HG03196 (cell line): ENCODE results near the gene DENND1B.
"Not testable (repeated sequence)": the region's sequence is repeated elsewhere in the genome, so short reads cannot be mapped to it uniquely, and the experiment has no call there.

ENCODE experiments used
- ATAC-seq: cut with Tn5 transposase; IDR thresholded peaks from one replicate; pipeline ENCODE4 v1.9.1; 2021; ENCODE audit not compliant: unreplicated experiment

The DENND1B gene

DNA sequence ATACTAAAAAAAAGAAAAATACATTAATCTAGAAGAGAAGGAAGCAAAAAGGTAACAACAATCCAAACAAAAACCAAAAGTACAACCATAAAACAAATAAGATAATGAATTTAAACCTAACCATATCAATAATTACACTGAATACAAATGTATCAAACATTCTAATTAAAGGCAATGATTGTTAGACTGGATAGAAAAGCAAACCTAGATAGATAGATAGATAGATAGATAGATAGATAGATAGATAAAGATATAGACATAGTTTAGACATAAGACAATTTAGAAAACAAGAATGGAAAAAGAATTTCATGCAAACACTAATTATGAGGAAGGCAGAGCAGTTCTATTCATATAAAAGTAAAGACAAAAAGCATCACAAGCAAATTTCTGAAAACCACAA is 24.9 kb downstream of the DENND1B start:
- no peak for ATAC-seq

DNA sequence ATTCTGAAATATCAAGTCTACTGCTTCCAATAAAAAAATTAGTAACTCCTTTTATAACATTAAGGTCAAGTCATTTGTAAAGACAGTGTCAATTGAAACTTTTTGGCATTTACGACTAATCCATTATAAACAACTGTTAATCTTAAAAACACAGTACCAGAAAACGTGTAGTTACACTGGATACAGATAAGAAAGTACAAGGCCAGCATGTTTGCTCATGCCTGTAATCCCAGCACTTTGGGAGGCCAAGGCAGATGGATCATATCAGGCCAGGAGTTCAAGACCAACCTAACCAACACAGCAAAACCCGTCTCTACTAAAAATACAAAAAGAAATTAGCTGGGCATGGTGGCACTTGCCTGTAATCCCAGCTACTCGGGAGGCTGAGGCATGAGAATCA is 29.4 kb downstream of the DENND1B start:
- ATAC-seq: no peak

DNA sequence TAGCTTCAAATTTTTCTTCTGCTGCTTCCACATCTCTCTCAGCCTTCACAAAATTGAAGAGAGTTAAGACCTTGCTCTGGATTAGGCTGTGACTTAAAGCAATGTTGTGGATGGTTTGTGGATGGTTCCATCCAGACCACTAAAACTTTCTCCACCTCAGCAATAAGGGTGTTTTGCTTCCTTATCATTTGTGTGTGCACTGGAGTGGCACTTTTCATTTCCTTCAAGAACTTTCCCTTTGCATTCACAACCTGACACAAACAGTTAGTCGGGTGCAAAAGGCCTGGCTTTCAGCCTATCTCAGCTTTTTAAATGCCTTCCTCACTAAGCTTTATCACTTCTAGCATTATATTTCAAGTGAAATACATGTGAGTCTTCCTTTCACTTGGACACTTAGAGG is 30.3 kb downstream of the DENND1B start:
- ATAC-seq: no peak

DNA sequence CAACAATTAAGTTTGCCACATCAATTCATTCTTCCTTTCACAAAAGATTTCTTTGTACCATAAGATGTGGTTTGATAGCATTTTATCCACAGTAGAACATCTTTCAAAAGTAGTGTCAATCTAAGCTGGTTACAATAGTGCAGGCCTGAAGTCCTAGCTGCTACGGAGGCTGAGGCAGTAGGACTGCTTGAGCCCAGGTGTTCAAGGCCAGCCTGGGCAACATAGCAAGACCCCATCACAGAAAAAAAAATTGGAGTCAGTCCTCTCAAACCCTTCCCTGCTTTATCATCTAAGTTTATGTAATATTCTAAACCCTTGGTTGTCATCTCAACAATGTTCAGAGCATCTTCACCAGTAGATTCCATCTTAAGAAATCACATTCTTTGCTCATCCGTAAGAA is 31.7 kb downstream of the DENND1B start:
- no peak for ATAC-seq

DNA sequence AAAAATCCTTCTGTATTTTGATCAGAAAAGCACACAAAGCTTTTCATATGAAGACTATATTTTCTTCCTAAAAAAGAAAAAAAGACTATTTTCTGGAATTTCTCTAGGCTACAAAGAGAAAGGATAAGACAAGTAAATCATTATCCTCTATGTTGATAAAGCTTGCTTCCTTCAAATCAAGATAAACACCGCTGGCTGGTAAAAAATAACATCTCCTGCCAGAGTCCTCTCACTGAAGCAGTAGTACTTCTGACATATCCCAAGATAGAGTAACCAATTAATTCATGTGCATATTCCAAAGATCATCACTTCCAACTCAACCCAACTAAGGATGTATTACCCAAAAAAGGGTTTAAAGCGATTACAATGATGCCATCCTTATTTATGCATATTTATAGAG is 34.3 kb downstream of the DENND1B start:
- no peak for ATAC-seq

DNA sequence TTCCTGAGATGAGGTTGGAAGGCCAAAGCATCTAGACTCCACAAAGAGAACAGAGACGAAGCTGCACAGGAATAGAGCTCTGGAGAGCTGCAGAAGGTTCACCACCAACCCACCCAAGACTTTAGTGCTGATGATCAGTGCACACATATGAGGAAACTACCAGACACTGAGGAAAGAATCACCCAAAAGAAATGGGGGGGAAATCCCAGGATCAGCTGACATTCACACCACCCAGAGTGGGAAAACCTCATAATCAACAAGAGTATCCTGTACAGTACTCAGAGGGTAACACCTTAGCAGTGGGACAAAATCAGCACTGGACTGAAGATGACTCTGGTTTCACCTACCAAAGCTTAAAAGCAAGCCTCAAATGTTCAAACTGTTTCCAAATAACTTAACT is 36.4 kb downstream of the DENND1B start:
- no peak for ATAC-seq

DNA sequence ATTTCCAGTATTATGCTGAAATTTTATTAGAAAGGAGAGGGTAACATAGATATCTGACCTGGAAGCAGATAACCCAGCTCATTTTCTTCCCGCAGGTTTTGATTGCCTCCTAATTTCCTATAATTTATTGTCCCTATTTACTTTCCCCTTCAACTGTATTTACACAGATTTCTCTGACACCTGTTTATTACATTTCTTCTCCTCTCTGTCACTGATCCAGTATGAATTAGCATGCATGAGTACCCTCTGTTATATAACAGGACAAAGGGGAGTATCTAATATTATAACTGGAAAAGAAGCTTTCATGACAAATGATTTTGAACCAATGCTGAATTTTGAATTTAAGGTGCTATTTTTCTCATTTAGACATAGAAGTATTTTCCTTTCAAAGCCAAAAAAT is 37.4 kb downstream of the DENND1B start:
- ATAC-seq: no peak

DNA sequence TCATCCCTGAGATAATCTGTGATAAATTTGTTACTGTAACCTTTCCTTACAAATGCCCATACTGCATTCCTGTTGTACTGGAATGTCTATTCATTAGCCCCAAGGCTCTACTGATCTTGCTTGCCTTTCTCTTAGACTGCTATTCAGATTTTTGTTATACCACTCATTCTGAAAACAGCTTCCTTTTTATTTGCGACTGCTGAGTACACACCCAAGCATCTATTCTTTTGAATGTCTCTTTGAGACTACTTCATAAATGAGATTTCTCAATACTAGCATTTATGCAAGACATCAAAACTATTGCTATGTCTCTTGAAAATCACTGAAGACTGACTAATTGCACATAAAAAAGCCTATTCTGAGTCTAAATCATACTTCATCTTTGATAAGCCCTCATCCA is 38.6 kb downstream of the DENND1B start:
- no peak for ATAC-seq

DNA sequence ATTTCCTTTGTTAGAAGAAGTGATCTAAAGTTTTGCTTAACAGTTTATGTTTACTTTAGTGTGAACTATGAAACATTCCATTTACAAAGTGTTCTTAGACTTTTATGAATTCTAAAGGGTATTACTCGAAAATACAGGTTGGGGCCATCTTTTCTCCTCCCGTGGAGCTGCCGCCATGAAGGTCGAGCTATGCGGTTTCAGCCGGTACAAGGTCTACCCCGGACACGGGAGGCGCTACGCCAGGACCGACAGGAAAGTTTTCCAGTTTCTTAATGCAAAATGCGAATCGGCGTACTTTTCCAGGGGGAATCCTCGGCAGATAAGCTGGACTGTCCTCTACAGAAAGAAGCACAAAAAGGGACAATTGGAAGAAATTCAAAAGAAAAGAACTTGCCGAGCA is 39.8 kb downstream of the DENND1B start:
- ATAC-seq: no peak

DNA sequence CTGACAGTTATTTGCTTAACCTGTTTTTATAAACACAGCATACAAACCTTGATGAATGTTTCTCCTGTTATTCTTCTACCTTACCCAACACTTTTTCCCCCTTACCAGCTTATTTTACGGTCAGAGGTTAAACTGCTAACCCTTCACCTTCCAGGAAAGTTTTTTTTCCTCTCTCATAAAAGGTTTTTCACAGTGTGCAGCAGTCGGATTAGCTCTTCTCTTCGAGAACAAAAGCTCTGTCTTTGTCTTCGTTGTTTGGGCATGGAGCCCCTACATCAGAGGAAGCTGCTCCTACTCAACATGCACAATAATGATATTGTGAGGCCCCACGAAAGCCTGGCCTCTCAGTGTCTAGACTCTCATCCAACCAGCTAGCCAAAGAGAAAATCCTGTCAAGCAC is 42.0 kb downstream of the DENND1B start:
- no peak for ATAC-seq

DNA sequence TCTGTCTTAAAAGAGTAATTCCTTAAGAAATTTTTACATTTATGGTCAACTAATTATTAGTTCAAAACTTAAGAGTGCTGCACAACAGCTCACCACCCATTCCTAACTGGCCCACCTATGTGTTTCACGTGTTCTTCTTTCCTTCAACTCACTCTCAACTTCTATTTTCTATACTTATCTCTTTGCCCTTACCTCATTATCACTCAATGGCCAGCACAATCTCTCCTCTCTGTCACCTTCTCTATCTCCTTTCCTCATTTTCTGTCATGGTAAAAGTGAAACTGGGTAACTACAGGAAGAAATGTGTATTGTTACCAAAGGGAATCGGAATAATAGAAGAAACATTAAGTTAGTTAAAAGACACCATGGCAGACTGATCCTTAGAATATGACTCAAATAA is 43.1 kb downstream of the DENND1B start:
- ATAC-seq: no peak

DNA sequence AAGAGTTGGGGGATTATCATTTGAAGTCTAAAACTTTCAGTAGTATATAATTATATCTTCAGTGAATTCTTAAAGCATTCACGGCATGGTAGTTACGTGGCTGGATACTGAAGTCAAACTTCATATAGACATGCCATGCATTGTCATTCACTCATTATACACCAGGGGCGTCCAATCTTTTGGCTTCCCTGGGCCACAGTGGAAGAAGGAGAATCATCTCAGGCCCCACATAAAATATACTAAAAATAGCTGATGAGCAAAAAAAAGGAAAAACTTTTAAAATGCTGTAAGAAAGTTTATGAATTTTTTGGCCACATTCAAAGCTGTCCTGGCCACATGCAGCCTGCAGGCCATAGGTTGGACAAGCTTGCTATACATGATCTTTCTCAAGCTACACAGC is 43.8 kb downstream of the DENND1B start:
- ATAC-seq: no peak

DNA sequence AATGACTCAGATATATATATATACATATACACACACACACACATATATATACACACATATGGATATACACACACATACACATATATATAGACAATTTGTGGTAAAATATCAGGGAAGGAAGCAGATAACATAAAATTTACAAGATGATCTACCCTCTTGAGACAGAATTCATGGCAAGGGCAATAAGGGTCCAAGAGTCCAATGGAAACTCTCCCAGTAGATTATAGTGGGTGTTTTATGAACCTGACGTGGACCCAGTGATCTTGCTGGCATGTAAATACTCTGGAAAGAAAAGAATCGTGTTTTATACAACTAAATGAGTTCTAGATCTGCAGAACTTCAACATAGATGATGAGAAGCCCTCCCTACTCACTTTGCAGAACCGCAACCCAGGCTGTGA is 49.3 kb downstream of the DENND1B start:
- no peak for ATAC-seq

DNA sequence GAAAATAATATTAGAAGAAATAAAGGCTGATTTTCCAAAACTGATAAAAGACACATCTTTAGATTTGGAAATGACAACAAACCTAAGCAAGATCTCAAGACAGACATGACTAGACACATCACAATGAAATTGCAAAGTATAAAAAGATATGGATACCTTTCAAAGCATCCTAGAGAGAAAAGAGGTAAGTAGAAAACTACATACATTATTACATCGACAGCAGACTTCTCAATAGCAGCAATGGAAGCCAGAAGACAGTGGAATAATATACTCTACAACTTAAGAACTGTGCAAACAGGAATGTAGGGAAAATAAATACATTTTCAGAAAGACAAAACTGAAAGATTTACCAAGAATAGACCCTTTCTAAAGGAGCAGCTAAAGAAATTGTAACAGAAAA is 50.2 kb downstream of the DENND1B start:
- ATAC-seq: no peak

DNA sequence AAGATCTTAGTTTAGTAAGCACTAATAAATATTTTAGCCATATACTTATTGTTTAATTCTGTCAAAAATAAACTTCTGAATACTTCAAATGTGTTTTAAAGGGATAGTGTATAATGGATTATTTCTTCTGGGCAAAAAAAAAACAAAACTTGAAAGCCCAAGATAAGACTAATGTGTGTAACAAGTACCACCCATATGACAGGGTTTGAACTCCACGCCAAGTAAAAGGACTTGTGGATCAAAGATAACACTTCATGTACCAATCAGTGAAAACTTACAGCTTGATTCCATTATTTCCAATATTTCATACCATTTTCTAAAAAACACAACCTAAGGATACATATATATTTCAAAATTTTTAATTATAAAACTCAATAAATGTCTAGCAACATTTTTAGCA is 59.5 kb downstream of the DENND1B start:
- ATAC-seq: no peak

DNA sequence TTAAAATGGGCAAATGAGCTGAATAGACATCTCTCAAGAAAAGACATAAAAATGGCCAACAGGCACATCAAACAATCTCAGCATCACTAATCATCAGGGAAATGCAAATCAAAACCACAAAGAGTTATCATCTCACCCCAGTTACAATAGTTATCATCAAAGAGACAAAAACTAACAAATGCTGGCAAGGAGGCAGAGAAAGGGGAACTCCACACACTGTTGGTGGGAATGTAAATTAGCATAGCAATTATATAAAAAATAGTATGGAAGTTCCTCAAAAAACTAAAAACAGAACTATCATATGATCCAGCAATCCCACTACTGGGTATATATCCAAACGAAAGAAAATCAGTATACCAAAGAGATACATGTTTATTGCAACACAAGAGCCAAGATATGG is 68.7 kb downstream of the DENND1B start:
- no peak for ATAC-seq

DNA sequence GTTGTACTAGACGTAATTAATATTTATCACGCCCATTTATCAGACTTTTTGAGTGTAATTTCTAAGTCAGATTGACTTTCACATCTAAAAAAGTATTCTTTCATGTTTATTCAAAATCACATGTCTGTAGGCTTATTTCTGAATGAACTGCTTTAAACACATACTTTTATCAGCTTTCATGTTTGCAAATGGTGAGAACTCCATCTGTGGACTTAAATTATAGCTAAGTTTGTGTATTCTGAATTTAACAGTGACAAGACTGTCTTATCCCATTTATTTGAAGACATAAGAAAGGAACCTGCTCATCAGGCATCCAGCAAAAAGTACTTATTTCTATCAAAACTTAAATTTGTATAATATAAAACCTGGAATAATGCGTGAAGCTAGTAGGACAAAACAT is 69.3 kb downstream of the DENND1B start:
- ATAC-seq: no peak

DNA sequence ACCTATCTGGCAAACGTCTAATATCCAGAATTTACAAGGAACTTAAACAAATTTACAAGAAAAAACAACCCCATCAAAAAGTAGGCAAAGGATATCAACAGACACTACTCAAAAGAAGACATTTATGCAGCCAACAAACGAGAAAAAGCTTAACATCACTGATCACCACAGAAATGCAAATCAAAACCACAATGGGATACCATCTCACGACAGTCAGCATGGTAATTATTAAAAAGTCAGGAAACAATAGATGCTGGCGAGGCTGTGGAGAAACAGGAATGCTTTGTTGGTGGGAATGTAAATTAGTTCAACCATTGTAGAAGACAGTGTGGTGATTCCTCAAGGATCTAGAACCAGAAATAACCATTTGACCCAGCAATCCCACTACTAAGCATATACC is 74.6 kb downstream of the DENND1B start:
- not testable (repeated sequence) for ATAC-seq

DNA sequence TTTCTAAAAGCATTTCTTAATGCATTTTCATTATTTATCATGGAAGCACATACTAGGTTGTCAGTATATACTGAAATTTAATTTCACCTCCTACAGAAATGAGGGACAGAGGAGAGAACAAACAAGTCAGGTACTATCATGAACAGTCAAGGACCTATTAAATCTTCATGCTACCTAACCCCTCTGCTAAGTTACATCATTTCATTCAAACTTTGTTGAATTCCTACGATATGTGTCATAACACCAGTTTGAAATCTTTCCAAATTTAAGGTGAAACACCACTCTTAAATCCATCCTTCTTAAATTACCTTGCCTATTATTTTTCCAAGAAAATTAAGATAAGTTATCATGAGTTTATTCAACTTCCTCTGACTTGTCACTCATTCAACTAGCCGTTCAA is 78.9 kb downstream of the DENND1B start:
- no peak for ATAC-seq

DNA sequence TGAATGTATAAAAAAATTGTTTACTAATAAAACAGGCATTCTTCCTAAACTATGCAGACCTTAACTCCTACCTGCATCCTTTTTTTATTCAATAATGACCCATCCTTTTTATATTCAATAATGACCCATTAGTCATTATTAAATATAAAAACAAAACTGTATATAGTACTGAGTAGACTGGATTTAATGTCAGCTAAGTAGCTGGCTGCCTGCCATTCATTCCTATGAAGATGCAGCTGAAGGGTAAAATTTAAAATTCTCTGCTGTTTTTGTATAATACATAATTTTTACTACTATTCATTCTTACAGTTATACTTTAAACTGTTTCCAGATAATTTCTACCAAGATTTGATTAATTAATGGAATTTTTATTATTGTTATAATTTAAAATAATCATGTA is 79.3 kb downstream of the DENND1B start:
- no peak for ATAC-seq

DNA sequence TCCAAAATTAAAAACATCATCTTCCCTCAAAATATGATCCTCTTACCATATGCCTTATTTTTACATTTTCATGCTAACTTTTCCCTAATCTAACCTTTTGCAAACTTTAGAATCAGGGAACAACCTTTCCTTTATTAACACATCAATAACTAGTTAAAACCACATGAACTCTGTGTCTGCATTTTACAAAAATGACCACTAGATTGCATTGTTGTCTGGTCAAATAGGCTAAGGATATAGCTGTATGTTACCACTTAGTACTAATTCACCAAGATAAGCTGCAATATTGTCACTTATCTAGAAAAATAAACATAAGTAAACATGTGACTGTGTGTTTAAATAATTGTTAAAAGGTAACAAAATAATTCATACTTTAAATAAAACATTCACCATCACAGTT is 82.3 kb downstream of the DENND1B start:
- ATAC-seq: no peak

DNA sequence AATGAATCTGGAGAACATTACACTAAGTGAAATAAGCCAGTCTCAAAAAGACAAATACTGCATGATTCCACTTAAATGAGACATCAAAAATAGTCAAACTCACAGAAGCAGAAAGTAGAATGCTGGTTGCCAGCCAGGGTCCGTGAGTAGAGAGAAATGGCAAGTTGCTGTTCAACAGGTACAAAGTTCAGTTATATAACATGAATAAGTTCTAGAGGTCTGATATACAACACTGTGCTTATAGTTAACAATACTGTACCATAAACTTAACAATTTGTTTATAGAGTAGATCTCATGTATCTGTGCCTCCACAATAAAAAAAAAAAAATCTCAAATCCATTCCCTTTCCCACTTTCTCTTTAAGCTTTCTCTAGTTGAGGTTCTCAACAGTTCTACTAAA is 83.5 kb downstream of the DENND1B start:
- no peak for ATAC-seq

DNA sequence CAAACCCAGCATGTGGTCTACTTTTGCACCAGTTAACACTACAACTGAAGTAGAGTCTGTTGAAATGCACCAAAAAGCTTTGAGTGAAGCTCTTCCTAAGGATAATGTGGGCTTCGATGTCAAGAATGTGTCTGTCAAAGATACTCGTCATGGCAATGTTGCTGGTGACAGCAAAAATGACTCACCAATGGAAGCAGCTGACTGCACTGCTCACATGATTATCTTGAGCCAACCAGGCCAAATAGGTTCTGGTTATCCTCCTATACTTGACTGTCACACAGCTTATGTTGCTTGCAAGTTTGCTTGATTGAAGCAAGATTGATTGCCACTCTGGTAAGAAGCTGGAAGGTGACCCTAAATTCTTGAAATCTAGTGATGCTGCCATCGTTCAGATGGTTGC is 85.2 kb downstream of the DENND1B start:
- no peak for ATAC-seq

DNA sequence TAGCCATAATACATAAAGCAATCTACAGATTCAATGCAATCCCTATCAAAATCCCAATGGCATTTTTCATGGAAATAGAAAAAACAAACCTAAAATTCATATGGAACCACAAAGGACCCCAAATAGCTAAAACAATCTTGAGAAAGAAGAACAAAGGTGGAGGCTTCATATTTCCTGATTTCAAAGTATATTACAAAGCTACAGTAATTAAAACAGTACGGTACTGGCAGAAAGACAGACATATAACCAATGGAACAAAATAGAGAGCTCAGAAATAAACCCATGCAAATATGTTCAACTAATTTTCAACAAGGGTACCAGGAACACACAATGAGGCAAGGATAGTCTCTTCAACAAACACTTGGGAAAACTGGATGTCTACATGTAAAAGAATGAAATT is 87.0 kb downstream of the DENND1B start:
- ATAC-seq: no peak
